CD4-positive, alpha-beta T cell treated with Interleukin-15 for 4 hours (primary cell): ENCODE results near the gene SPRY2.
"Not testable (repeated sequence)": the region's sequence is repeated elsewhere in the genome, so short reads cannot be mapped to it uniquely, and the experiment has no call there.

Source experiments
- DNase-seq: peaks from one replicate; pipeline ENCODE4 v3.0.0-alpha.2; 2020; ENCODE audit warnings: low spot score

The SPRY2 gene, protein sequence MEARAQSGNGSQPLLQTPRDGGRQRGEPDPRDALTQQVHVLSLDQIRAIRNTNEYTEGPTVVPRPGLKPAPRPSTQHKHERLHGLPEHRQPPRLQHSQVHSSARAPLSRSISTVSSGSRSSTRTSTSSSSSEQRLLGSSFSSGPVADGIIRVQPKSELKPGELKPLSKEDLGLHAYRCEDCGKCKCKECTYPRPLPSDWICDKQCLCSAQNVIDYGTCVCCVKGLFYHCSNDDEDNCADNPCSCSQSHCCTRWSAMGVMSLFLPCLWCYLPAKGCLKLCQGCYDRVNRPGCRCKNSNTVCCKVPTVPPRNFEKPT

DNA sequence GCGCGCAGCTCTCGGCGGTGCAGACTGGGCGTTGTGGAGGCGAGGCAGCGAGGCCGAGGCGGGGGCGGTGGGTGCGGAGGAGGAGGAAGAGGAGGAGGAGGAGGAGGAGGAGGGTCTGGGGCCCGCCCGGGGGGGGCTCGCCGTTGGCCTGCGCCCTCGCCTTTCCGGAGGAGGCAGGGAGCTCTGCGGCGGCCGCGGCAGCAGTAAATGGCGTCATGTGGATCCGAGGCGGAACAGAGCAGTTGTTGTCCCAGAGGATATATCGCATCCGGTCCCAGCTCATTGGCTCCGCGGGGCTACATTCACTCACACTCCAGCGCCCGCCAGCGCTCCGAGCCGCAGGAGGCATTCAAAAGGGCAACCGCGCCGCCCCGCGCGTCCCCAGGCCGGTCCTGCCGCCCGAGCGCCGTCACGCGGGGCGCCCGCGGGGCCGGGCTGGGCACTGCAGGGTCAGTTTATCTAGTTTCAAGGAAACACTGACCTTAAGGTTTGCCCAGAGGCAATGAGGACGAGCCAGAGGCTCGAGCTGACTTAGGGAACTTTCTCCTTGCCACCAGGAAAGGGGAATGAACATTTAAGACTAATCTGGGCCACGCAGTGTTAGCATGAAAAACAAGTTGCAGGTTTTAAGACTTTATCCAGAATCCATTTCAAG lies at the start of gene SPRY2:
Gene SPRY2, minus strand, starts transcription at position 26 of the 655 bp plus-strand sequence. CDS start 3,421 bp downstream, outside the sequence.
- no peak for DNase-seq

DNA sequence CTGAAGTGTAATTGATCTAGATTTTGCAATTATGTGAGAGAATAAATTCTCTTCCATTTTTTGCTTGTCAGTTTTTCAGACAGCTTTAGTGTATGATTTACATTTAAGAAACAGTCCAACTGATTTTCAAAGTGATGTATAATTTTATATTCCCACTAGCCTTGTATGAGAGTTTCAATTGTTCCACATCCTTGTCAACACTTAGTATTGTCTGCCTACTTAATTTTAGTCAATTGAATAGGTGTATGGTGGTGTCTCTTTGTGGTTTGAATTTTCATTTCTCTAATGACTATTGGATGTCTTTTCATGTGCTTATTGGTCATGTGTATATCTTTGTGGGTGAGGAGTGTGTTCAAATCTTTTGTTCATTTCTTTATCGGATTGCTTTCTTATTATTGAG lies 49.4 kb upstream of the SPRY2 start:
- no peak for DNase-seq

- DNase-seq, result no peak
Measured at GRCh38 chr13:80389073-80390038, 48.4 kb upstream of the SPRY2 start.

- DNase-seq, result no peak
Measured at GRCh38 chr13:80388506-80388905, 47.6 kb upstream of the SPRY2 start.

DNA sequence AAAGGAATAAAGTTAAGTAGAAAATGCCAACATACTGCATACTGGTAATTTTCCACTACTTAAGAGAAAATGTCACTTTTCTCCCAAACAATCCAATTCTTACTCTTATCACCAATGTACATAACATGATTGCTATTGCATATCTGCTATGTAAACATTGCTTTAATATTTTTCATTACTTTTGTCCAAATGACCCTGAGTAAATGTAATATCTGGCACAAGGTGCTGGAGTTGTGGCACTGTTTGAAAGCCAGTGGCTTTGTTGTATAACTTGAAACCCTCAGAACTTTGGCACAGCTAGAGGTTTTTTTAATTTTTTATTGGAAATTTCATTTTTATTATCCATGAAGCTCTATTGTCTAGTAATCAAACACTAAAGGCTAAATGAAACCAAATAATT lies 45.7 kb upstream of the SPRY2 start:
- DNase-seq, result no peak

- no peak for DNase-seq
Measured at GRCh38 chr13:80386002-80386401, 45.1 kb upstream of the SPRY2 start.

DNA sequence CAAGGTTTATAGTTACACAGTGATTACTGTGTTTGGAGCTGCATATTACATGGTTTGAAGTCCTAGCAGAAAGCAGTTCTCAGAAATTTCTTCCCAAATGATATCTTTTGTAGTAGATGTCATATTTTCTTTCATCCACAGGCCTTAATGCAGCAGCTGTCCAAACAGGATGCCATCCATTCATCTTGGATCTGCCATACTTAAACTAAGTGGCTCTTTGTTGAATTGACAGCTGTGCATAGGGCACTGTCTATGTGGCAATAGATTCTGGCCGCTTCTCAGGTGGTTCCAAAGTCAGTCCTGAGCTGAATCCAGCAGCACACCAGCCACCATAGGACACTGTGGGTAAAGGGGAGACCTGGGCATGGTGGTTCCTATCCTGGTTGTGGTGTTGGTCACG lies 41.6 kb upstream of the SPRY2 start:
- no peak for DNase-seq

- no peak for DNase-seq
Measured at GRCh38 chr13:80379245-80379644, 38.3 kb upstream of the SPRY2 start.

DNA sequence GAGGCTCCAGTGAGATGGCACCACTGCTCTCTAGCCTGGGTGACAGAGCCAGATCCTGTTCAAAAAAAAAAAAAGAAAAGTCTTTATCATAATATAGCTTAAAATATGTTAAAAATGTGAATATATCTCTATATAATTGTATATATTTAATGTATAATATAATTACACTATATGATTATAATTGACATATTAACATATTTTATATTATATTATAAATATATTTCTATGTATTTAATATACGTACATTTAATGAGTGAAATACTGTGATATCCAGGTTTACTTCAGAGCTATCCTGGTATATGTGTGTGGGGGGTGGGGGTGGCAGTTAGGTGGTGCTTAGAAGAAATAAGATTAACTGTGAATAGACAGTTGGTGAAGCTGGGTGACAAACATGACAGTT lies 35.6 kb upstream of the SPRY2 start:
- no peak for DNase-seq

DNA sequence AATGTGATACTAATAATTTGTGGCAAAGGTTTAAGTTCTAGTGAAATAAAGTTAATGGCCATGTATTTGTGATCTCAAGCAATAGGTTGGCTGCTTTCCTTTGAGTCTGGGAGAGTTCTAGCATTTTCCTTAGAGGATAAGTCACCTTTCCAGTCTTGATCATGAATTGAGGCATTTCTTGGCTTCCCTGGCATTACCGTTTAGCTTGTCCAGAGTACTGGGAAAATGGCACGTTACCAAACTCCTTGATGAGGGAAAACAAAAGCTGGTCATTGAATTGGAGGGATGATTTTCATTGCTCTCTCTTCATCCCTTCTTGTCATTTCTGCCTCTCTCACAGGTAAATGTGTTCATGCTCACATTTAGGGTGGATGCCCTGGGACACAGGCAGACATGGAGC lies 34.0 kb upstream of the SPRY2 start:
- no peak for DNase-seq

GRCh38 chr13:80374444-80374843 lies 33.5 kb upstream of the SPRY2 start:
- DNase-seq, result no peak

DNA sequence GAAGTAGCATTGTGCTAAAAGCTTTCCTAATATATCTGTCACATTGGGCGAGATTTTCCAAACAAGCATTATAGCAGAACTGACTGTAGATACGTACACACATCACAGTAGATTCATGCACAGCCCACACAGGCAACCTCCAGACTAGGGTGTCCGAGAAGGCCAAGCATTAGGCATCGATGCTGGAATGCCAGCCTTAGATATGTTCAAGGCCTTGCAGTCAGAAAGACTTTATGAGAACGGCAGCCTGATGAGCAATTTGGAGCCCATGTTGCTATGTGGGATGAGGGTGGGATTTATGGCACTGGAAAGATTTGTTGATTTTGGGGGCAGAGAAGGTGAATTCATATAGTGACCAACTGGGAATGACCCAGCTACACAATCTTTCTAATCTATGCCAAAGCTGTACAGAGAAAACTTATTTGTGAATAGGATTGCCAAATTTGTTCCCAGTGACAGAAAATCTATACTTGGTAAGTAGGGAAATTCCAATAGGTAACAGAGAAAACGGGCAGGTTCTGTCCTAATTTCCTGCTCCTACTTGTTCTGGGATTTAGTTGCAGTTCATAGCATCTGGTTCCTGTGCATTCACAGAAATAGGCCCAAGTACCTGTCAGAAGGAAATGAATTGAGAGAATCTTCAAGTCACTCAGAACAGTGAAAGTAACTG lies 31.0 kb upstream of the SPRY2 start:
- DNase-seq, result no peak

DNA sequence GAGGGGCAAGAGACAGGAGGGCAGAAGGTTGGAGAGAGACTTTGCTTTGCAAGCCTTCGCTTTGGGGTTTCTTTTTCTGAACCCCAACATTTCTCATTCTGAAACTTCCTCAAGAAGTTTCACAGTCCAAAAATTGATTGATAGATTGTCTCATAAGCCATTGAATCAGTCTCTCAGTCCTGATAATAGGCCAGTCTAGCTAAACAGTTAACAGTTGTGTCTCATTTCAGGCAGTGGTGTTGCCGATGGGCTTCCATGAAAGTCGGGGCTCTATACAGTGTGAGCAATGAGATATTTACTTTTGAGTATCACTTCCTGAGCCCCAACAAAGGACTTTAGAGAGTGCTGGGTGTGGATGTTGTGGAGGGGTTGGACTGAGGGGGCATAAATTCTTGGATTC lies 26.5 kb upstream of the SPRY2 start:
- no peak for DNase-seq

DNA sequence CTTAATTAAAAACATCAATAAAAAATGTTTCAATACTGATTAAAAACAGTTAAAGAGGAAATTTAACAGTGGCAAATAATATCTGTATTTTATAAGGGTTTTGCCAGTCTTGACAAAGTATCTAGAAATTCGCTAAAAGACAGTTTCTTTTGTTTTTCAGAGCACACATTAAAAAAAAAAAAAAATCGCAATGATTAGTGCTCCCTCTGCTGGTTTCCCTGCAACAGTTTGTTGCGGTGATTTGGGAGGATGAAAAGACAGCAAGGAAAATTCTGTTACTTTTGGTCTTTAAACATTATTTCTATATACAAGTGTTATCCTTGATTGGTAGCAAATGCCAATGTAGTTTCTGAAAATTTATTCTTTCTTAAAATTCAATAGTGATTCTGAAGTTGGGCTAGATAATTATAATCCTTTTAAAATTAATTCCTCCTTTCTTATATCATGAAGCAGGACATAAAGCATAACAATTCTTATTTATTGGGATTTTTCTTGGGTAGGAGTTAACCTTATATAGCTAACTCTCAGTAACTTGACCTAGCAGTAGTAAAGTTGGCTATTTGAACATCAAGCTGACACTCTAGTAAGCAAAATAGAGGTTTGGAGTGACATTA lies 23.1 kb upstream of the SPRY2 start:
- DNase-seq, result no peak

DNA sequence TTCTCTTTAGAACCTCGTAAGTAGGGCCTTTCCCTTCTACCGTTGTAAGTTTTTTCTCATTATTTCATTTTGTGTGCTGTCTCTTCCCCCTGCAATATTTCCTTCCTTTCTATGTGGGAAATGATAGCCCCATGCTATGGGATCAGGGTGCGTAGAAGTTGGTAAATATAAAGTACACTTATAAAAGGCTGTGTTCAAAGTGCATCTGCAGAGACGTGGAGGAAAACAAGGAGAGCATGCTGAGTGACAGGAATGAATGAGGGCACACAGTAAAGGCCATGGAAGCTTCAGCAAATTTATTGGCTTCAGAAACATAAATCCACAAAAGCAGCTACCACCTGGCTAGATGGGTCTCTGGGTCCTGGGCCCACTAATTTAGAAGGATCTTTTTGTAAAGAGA lies 21.6 kb upstream of the SPRY2 start:
- no peak for DNase-seq

DNA sequence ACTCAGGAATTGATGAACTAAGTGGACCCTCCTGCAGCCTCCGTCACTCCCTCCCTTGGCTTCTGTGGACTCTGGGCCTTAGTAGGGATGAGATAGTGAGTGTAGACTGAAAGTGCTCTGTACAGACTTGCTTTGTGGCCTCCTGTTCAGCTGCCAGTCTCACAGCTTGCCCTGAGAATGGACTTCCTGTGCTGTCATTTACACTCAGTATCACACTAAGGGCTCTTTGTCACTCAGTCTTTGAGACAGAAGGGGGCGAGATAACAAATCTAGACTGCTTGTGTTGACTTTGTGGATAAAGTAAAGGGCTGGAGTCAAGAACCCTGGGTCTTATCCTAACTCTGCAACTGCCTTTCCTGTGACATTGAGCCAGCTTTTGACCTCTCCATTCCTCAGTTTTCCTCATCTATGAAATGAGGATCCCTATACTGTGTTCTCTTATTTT lies 21.0 kb upstream of the SPRY2 start:
- no peak for DNase-seq

DNA sequence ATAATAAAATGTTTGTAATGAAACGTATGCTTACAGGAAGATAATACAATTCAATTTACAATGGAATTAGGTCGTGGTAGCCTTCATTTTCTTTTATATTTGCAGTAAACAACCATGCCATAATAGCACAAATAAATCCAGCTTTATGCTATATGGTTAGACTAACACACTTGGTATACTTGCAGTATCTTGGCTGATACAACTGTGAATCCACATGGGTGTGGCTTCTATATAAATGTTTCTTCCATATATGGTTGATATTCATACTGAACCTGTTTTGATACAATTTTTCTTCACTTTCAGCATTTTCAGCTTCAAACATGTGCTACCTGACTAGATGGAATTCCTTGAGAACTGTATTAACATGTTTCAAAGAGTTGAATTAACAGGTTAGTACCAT lies 20.4 kb upstream of the SPRY2 start:
- DNase-seq, result no peak

DNA sequence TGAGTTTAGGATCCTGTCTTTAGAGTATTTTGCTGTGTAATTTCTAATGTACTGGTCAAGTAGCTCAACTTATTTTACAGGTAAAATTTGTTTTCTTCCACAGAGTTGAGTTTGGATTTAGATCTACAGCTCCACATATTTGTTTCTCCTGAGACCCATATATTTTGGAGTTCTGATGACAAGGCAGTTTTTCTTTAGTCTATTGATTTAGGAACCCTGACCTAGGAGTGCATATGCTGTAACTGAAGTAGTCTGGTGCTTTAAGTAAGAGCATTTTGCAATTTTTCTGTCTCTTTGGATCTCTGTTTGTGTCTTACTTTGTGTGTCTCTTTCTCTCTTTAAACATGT lies 19.5 kb upstream of the SPRY2 start:
- no peak for DNase-seq

- DNase-seq, result no peak
Measured at GRCh38 chr13:80359778-80360452, 19.0 kb upstream of the SPRY2 start.

DNA sequence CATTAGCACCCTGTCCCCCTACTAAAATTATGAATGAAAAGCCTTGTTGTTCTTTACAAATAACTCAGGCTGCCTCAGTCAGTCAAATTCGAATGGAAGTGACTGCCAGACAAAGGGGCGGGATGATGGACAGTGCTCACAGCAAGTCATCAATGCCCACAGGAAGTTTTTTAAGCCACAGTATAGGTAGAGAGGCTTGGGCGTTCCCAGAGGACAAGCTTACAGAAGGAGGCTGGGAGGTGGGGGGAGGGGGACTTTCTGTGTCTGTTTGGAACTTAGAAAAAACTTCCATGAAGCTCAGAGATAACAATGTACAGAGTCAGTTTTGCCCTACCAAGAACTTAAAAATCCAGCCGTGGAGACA lies 18.5 kb upstream of the SPRY2 start:
- no peak for DNase-seq

- not testable (repeated sequence) for DNase-seq
Measured at GRCh38 chr13:80355496-80356094, 14.7 kb upstream of the SPRY2 start.
